Neutrophil (primary cell): ENCODE measurements around the gene DOLPP1.

Experiments used
- H3K27ac ChIP-seq: fragments of 200-600 bp; sonication (generic); 2 replicates; pipeline ENCODE4 v1.5.1; 2016; ENCODE audit warnings: mild to moderate bottlenecking, moderate library complexity
- H3K27me3 ChIP-seq: fragments of 200-600 bp; sonication (generic); 2 replicates; pipeline ENCODE4 v1.6.0; 2016; ENCODE audit warnings: mild to moderate bottlenecking
- H3K36me3 ChIP-seq: fragments of 200-600 bp; sonication (generic); 2 replicates; pipeline ENCODE4 v1.5.1; 2017
- H3K4me1 ChIP-seq, 2 experiments: fragments of 200-600 bp in 1 of 2; sonication (generic) in 1 of 2; 1 replicate in 1 of 2; 2 replicates in 1 of 2; pipeline versions ENCODE4 v1.5.1 to v1.6.1; 2013 to 2016; ENCODE audit warnings: low read depth in 1 of 2, low read length in 1 of 2, mild to moderate bottlenecking in 1 of 2, moderate library complexity in 1 of 2; ENCODE audit not compliant: control insufficient read depth in 1 of 2, insufficient read depth in 1 of 2
- H3K4me3 ChIP-seq, 2 experiments: fragments of 200-600 bp in 1 of 2; sonication (generic) in 1 of 2; 1 replicate in 1 of 2; 2 replicates in 1 of 2; pipeline ENCODE4 v1.5.1; 2013 to 2016; ENCODE audit warnings: low read depth in 1 of 2, low read length in 1 of 2, mild to moderate bottlenecking in 1 of 2, moderate library complexity in 1 of 2
- H3K9me3 ChIP-seq: fragments of 200-600 bp; sonication (generic); 2 replicates; pipeline ENCODE4 v1.5.1; 2016
- CTCF ChIP-seq: fragments of 200-600 bp; sonication (generic); IDR thresholded peaks from 2 replicates; pipeline ENCODE4 v1.5.1; 2016; ENCODE audit warnings: antibody characterized with exemption

The DOLPP1 gene

GRCh38 chr9:129089246-129089645, 8.3 kb downstream of the DOLPP1 start:
- no peak overlapping the region for H3K27ac ChIP-seq
- peaks cover 46% of the 10 kb centered on the region for H3K36me3 ChIP-seq
- H3K4me1 ChIP-seq, result no peaks in the 10 kb centered on the region
- H3K27me3 ChIP-seq, result no peaks in the 10 kb centered on the region
- no peak overlapping the region for H3K4me3 ChIP-seq
- no peaks in the 10 kb centered on the region for H3K9me3 ChIP-seq
- TF ChIP-seq CTCF, result no peak

GRCh38 chr9:129093602-129094386, 12.9 kb downstream of the DOLPP1 start:
- H3K4me3 ChIP-seq, result no peak overlapping the region
- TF ChIP-seq CTCF, result no peak
- no peaks in the 10 kb centered on the region for H3K27me3 ChIP-seq
- no peaks in the 10 kb centered on the region for H3K4me1 ChIP-seq
- H3K9me3 ChIP-seq, result no peaks in the 10 kb centered on the region
- peaks cover 39% of the 10 kb centered on the region for H3K36me3 ChIP-seq
- H3K27ac ChIP-seq, result no peak overlapping the region

GRCh38 chr9:129094387-129095169, 13.7 kb downstream of the DOLPP1 start:
- no peak overlapping the region for H3K4me3 ChIP-seq
- no peak overlapping the region for H3K27ac ChIP-seq
- TF ChIP-seq CTCF, result no peak

GRCh38 chr9:129095170-129095667, 14.3 kb downstream of the DOLPP1 start:
- Histone ChIP-seq H3K9me3 (no peaks in the 10 kb centered on the region), H3K27me3 (no peaks in the 10 kb centered on the region), H3K36me3 (peaks cover 28% of the 10 kb centered on the region), H3K4me3 (no peak overlapping the region), H3K27ac (no peak overlapping the region), H3K4me1 (no peaks in the 10 kb centered on the region)
- TF ChIP-seq CTCF, result no peak

More at GRCh38 chr9:129094387-129095169, 13.7 kb downstream of the DOLPP1 start:
- H3K27me3 ChIP-seq, result no peaks in the 10 kb centered on the region
- H3K9me3 ChIP-seq, result no peaks in the 10 kb centered on the region
- H3K4me1 ChIP-seq, result no peaks in the 10 kb centered on the region
- H3K36me3 ChIP-seq, result peaks cover 31% of the 10 kb centered on the region

GRCh38 chr9:129095908-129096307, 15.0 kb downstream of the DOLPP1 start:
- H3K4me1 ChIP-seq, result no peaks in the 10 kb centered on the region
- no peak overlapping the region for H3K4me3 ChIP-seq
- H3K9me3 ChIP-seq, result no peaks in the 10 kb centered on the region
- no peak for TF ChIP-seq CTCF
- peaks cover 22% of the 10 kb centered on the region for H3K36me3 ChIP-seq
- H3K27ac ChIP-seq, result no peak overlapping the region
- no peaks in the 10 kb centered on the region for H3K27me3 ChIP-seq
